GM23248 (cell line): ENCODE measurements around the gene RFX4.

Experiments
- EZH2 ChIP-seq: fragments of 200-600 bp; sonication (generic); IDR thresholded peaks from 2 replicates; pipeline ENCODE4 v1.6.1; 2018; ENCODE audit warnings: antibody characterized with exemption, mild to moderate bottlenecking; ENCODE audit not compliant: insufficient read depth, poor library complexity, severe bottlenecking
- EZH2phosphoT487 ChIP-seq: fragments of 200-600 bp; sonication (generic); IDR thresholded peaks from 2 replicates; pipeline ENCODE4 v1.6.1; 2018; ENCODE audit warnings: antibody characterized with exemption, moderate library complexity, mild to moderate bottlenecking, low read depth; ENCODE audit not compliant: insufficient read depth

- TF ChIP-seq EZH2, result no peak
- TF ChIP-seq EZH2phosphoT487, result no peak
Observed at GRCh38 chr12:106801830-106802533, 219.2 kb downstream of the RFX4 start.
